ENCODE measurements around the gene SLC39A6.

DNA sequence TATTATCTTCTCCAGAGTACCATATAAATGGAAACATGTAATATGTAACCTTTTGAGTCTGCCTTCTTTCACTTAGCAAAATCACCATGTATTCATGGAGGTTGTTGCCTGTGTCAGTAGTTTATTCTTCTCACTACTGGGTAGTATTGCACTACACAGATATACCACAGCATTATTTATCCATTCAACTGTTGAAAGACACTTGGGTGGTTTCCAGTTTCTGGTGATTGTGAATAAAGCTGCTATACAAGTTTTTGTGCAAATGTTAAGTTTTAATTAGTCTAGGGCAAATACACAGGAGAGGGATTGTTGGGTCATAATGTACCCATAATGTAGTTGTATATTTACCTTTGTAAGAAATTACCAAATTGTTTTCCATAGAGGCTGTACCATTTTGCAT, 32.2 kb downstream of the SLC39A6 start:
- TF ChIP-seq POLR2A (IDR thresholded peaks at IDR 0.05), result no peak
- TF ChIP-seq, protein P1, sequence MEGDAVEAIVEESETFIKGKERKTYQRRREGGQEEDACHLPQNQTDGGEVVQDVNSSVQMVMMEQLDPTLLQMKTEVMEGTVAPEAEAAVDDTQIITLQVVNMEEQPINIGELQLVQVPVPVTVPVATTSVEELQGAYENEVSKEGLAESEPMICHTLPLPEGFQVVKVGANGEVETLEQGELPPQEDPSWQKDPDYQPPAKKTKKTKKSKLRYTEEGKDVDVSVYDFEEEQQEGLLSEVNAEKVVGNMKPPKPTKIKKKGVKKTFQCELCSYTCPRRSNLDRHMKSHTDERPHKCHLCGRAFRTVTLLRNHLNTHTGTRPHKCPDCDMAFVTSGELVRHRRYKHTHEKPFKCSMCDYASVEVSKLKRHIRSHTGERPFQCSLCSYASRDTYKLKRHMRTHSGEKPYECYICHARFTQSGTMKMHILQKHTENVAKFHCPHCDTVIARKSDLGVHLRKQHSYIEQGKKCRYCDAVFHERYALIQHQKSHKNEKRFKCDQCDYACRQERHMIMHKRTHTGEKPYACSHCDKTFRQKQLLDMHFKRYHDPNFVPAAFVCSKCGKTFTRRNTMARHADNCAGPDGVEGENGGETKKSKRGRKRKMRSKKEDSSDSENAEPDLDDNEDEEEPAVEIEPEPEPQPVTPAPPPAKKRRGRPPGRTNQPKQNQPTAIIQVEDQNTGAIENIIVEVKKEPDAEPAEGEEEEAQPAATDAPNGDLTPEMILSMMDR (IDR thresholded peaks at IDR 0.05), result no peak
